Caco-2 (cell line): ENCODE data around the gene C6orf62. TPM values are rescaled to one million over a fixed set of nuclear protein-coding genes. Genes with fewer than 3 reads are reported as not detected.
"Not testable (repeated sequence)": the region's sequence is repeated elsewhere in the genome, so short reads cannot be mapped to it uniquely, and the experiment has no call there.

Experiments used
- BruUV-seq: library from RNA; stranded (reverse); fragments of 400-500 nt; replicated peaks from 2 replicates; lab custom pipeline; 2021; lab: Mats Ljungman, UMichigan
- CTCF ChIA-PET: fragments of 300-600 bp; sonication (Branson Sonifier 250); formaldehyde crosslinking; loops from one replicate; lab custom pipeline; 2022; ENCODE audit warnings: antibody characterized with exemption; lab: Charles Lee
- POLR2A ChIA-PET: fragments of 300-600 bp; sonication (Branson Sonifier 250); formaldehyde crosslinking; loops from one replicate; lab custom pipeline; 2022; ENCODE audit warnings: antibody characterized with exemption; lab: Charles Lee
- DNase-seq, 2 experiments: peaks; one replicate each; pipeline versions ENCODE4 v3.0.0 to v3.0.0-alpha.2; 2020 to 2022
- H3K27me3 ChIP-seq: replicated peaks from 2 replicates; pipeline ENCODE4 v1.6.0; 2011; ENCODE audit warnings: low read length; ENCODE audit not compliant: control insufficient read depth, insufficient read depth
- H3K36me3 ChIP-seq: 2 replicates; pipeline ENCODE4 v1.5.1; 2011; ENCODE audit warnings: low read length; ENCODE audit not compliant: control insufficient read depth, insufficient read depth
- H3K4me1 ChIP-seq: fragments of 250-450 bp; sonication (Bioruptor Pico); 2 replicates; pipeline ENCODE4 v1.5.1; 2020; ENCODE audit warnings: mild to moderate bottlenecking
- H3K4me3 ChIP-seq: 2 replicates; pipeline ENCODE4 v1.5.1; 2011; ENCODE audit warnings: low read depth, mild to moderate bottlenecking, control low read depth, low read length
- H3K9me3 ChIP-seq: fragments of 250-450 bp; sonication (Bioruptor Pico); 2 replicates; pipeline ENCODE4 v1.5.1; 2020; ENCODE audit warnings: mild to moderate bottlenecking, moderate library complexity
- H3K27ac Mint-ChIP-seq: one replicate; pipeline ENCODE4 v1.8.0; 2022; ENCODE audit warnings: mixed read lengths; ENCODE audit not compliant: unreplicated experiment
- H3K27me3 Mint-ChIP-seq: one replicate; pipeline ENCODE4 v1.8.0; 2022; ENCODE audit warnings: mixed read lengths; ENCODE audit not compliant: insufficient read depth, unreplicated experiment
- H3K36me3 Mint-ChIP-seq: one replicate; pipeline ENCODE4 v1.8.0; 2022; ENCODE audit warnings: mild to moderate bottlenecking, mixed read lengths; ENCODE audit not compliant: insufficient read depth, unreplicated experiment
- H3K4me1 Mint-ChIP-seq: one replicate; pipeline ENCODE4 v1.8.0; 2022; ENCODE audit warnings: low read depth, mixed read lengths; ENCODE audit not compliant: unreplicated experiment
- H3K4me3 Mint-ChIP-seq: one replicate; pipeline ENCODE4 v1.8.0; 2022; ENCODE audit warnings: mild to moderate bottlenecking, moderate library complexity, mixed read lengths; ENCODE audit not compliant: unreplicated experiment
- H3K9me3 Mint-ChIP-seq: one replicate; pipeline ENCODE4 v1.8.0; 2022; ENCODE audit warnings: mixed read lengths; ENCODE audit not compliant: unreplicated experiment
- intact Hi-C: fragments of 100-400 bp; cut with micrococcal nuclease; formaldehyde crosslinking; loops from one replicate; pipeline ENCODE4 v1.10.0; 2022; ENCODE audit not compliant: unreplicated experiment
- total RNA-seq: library from RNA; stranded (reverse); gene quantifications from 2 replicates; pipeline ENCODE4 v1.2.3, GENCODE V29; 2022
- TF ChIP-seq, protein P1 (sequence below), 2 experiments: fragments of 200-600 bp in 1 of 2; IDR thresholded peaks; 1 replicate in 1 of 2; 2 replicates in 1 of 2; pipeline versions ENCODE4 v1.5.1 to v1.8.0; 2011 to 2022; ENCODE audit warnings: antibody characterized with exemption in 1 of 2, control low read depth in 1 of 2, inconsistent platforms in 1 of 2, low read depth in 1 of 2, low read length in 1 of 2, mild to moderate bottlenecking in 1 of 2, moderate library complexity in 1 of 2; ENCODE audit not compliant: insufficient read depth in 1 of 2, severe bottlenecking in 1 of 2, unreplicated experiment in 1 of 2

Gene C6orf62
- total RNA-seq, 1 experiment from 2014 or later: 74.2 TPM

DNA sequence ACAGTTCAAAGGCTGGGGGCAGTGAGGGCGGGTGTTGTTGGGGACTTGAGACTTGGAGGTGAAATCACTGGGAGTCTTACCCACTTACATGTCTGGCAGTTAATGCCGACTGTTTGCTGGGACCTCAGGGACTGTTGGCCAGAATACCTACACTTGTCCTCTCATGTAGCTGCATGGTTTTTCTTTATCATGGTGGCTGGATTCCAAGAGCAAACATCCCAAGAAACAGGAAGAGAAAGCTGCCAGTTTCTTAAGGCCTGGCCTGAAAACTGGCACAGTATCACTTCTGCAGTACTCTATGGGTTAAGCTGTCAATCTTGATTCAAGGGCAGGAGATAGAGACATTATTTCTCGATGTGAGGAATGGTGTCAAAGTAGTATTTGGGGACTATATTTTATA lies 19.8 kb upstream of the C6orf62 start:
- H3K4me3 Mint-ChIP-seq: no peak overlapping the region
- H3K36me3 ChIP-seq: no peaks in the 10 kb centered on the region
- H3K27me3 ChIP-seq: no peaks in the 10 kb centered on the region
- intact Hi-C loops: no loop called here
- TF ChIP-seq, protein P1, sequence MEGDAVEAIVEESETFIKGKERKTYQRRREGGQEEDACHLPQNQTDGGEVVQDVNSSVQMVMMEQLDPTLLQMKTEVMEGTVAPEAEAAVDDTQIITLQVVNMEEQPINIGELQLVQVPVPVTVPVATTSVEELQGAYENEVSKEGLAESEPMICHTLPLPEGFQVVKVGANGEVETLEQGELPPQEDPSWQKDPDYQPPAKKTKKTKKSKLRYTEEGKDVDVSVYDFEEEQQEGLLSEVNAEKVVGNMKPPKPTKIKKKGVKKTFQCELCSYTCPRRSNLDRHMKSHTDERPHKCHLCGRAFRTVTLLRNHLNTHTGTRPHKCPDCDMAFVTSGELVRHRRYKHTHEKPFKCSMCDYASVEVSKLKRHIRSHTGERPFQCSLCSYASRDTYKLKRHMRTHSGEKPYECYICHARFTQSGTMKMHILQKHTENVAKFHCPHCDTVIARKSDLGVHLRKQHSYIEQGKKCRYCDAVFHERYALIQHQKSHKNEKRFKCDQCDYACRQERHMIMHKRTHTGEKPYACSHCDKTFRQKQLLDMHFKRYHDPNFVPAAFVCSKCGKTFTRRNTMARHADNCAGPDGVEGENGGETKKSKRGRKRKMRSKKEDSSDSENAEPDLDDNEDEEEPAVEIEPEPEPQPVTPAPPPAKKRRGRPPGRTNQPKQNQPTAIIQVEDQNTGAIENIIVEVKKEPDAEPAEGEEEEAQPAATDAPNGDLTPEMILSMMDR (IDR thresholded peaks at IDR 0.05; ENCODE audit: insufficient read depth in 1 of 2, low read depth in 1 of 2, low read length in 1 of 2, severe bottlenecking in 1 of 2, unreplicated experiment in 1 of 2): no peak
- CTCF ChIA-PET: no interaction called here
- H3K4me1 ChIP-seq: no peaks in the 10 kb centered on the region
- no peaks in the 10 kb centered on the region for H3K9me3 ChIP-seq
- no TSS peak for BruUV-seq
- H3K9me3 Mint-ChIP-seq: peaks cover 38% of the 10 kb centered on the region
- H3K4me1 Mint-ChIP-seq: peaks cover 7% of the 10 kb centered on the region
- H3K4me3 ChIP-seq: no peak overlapping the region
- POLR2A ChIA-PET: no interaction called here
- no peak overlapping the region for H3K27ac Mint-ChIP-seq
- DNase-seq: no peak
- H3K27me3 Mint-ChIP-seq: no peaks in the 10 kb centered on the region
- H3K36me3 Mint-ChIP-seq: no peaks in the 10 kb centered on the region

DNA sequence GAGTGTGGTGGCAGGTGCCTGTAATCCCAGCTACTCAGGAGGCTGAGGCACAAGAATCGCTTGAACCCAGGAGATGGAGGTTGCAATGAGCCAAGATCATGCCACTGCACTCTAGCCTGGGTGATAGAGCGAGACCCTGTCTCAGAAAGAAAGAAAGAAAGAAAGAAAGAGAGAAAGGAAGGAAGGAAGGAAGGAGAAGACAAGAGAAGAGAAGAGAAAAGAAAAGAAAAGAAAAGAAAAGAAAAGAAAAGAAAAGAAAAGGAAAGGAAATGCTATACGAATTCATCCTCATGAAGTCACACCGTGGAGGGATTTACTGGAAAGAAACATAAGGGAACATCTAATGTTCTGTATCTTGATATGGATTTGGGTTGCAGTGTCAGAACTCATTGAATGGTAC lies 15.8 kb upstream of the C6orf62 start:
- H3K4me1 ChIP-seq, intact Hi-C loops, BruUV-seq, H3K27ac Mint-ChIP-seq, DNase-seq, POLR2A ChIA-PET, H3K4me3 Mint-ChIP-seq, H3K27me3 Mint-ChIP-seq, H3K27me3 ChIP-seq, H3K36me3 ChIP-seq, H3K36me3 Mint-ChIP-seq, H3K4me3 ChIP-seq, CTCF ChIA-PET, H3K4me1 Mint-ChIP-seq: not testable (repeated sequence)
- peaks cover 51% of the 10 kb centered on the region for H3K9me3 Mint-ChIP-seq
- H3K9me3 ChIP-seq: peaks cover 24% of the 10 kb centered on the region

DNA sequence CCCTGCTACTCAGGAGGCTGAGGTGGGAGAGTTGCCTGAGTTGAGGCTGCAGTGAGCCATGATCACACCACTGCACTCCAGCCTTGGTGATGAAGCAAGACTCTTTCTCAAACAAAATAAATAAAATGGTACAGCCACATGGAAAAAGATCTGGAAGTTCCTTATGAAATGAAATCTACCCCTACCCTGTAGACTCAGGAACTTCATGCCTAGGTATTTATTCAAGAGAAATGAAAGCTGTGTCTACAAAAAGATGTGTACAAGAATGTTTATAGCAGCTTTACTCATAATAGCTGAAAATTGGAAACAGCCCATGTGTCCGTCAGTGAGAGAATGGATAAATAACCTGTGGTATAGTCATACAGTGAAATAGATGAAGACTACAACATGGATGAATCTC lies 15.2 kb upstream of the C6orf62 start:
- no peaks in the 10 kb centered on the region for H3K27me3 ChIP-seq
- no peaks in the 10 kb centered on the region for H3K36me3 Mint-ChIP-seq
- H3K27ac Mint-ChIP-seq: no peak overlapping the region
- no peaks in the 10 kb centered on the region for H3K4me1 ChIP-seq
- TF ChIP-seq, protein P1 (IDR thresholded peaks at IDR 0.05; ENCODE audit: insufficient read depth in 1 of 2, low read depth in 1 of 2, low read length in 1 of 2, severe bottlenecking in 1 of 2, unreplicated experiment in 1 of 2): no peak
- CTCF ChIA-PET: no interaction called here
- H3K36me3 ChIP-seq: no peaks in the 10 kb centered on the region
- intact Hi-C loops: no loop called here
- H3K9me3 ChIP-seq: peaks cover 24% of the 10 kb centered on the region
- H3K27me3 Mint-ChIP-seq: no peaks in the 10 kb centered on the region
- peaks cover 53% of the 10 kb centered on the region for H3K9me3 Mint-ChIP-seq
- POLR2A ChIA-PET: no interaction called here
- no peak for DNase-seq
- peaks cover 7% of the 10 kb centered on the region for H3K4me1 Mint-ChIP-seq
- H3K4me3 ChIP-seq: no peak overlapping the region
- no peak overlapping the region for H3K4me3 Mint-ChIP-seq
- no TSS peak for BruUV-seq

- CTCF ChIA-PET, H3K4me1 Mint-ChIP-seq, BruUV-seq, H3K36me3 Mint-ChIP-seq, POLR2A ChIA-PET, DNase-seq, H3K27me3 Mint-ChIP-seq, H3K27ac Mint-ChIP-seq, H3K4me3 Mint-ChIP-seq, H3K4me1 ChIP-seq, H3K4me3 ChIP-seq, H3K27me3 ChIP-seq, intact Hi-C loops, H3K36me3 ChIP-seq: not testable (repeated sequence)
- peaks cover 24% of the 10 kb centered on the region for H3K9me3 ChIP-seq
- H3K9me3 Mint-ChIP-seq: peaks cover 62% of the 10 kb centered on the region
Observed at GRCh38 chr6:24731456-24732134, 12.6 kb upstream of the C6orf62 start.

- H3K4me3 ChIP-seq, POLR2A ChIA-PET, H3K27me3 ChIP-seq, H3K27ac Mint-ChIP-seq, H3K4me1 ChIP-seq, CTCF ChIA-PET, H3K36me3 ChIP-seq, H3K4me1 Mint-ChIP-seq, H3K4me3 Mint-ChIP-seq, DNase-seq, BruUV-seq, intact Hi-C loops, H3K27me3 Mint-ChIP-seq, H3K36me3 Mint-ChIP-seq: not testable (repeated sequence)
- peaks cover 57% of the 10 kb centered on the region for H3K9me3 Mint-ChIP-seq
- H3K9me3 ChIP-seq: peaks cover 24% of the 10 kb centered on the region
Observed at GRCh38 chr6:24730653-24731052, 11.7 kb upstream of the C6orf62 start.
